HepG2 (cell line): ENCODE results near the gene PHAX. TPM values are rescaled to one million over a fixed set of nuclear protein-coding genes. Genes with fewer than 3 reads are reported as not detected.
A peak's percentile ranks its signal among the peaks of the same experiment; 100 is the strongest.

Source experiments
- DDIT3 ChIP-seq: sonication (generic); formaldehyde crosslinking; IDR thresholded peaks from 2 replicates; pipeline ENCODE4 v1.4.0; 2020; ENCODE audit warnings: mild to moderate bottlenecking, missing genetic modification reagents
- IKZF4 ChIP-seq: sonication (generic); formaldehyde crosslinking; IDR thresholded peaks from 2 replicates; pipeline ENCODE4 v1.5.1; 2020; ENCODE audit warnings: borderline replicate concordance, mild to moderate bottlenecking, low read depth, missing genetic modification reagents; ENCODE audit errors: not compliant biosample characterization
- MAFK ChIP-seq, 2 experiments: IDR thresholded peaks in 1 of 2; conservative IDR thresholded peaks in 1 of 2; 2 replicates each; pipeline ENCODE4 v1.6.1; 2011; ENCODE audit warnings: improper control_type of control experiment in 2 of 2, low read length in 2 of 2
- MLXIP ChIP-seq: sonication (generic); formaldehyde crosslinking; IDR thresholded peaks from 2 replicates; pipeline ENCODE4 v1.9.0; 2021; ENCODE audit warnings: missing genetic modification reagents, borderline replicate concordance
- NR0B2 ChIP-seq: sonication (generic); formaldehyde crosslinking; IDR thresholded peaks from 2 replicates; pipeline ENCODE4 v1.4.0; 2020; ENCODE audit warnings: mild to moderate bottlenecking, missing genetic modification reagents
- PHF8 ChIP-seq: sonication (generic); formaldehyde crosslinking; IDR thresholded peaks from 2 replicates; pipeline ENCODE4 v1.5.0; 2020; ENCODE audit warnings: missing genetic modification reagents
- SRY ChIP-seq: sonication (generic); formaldehyde crosslinking; IDR thresholded peaks from 2 replicates; pipeline ENCODE4 v1.8.0; 2022; ENCODE audit warnings: mild to moderate bottlenecking, missing genetic modification reagents
- TBX2 ChIP-seq: sonication (generic); formaldehyde crosslinking; IDR thresholded peaks from 2 replicates; pipeline ENCODE4 v1.5.0; 2020; ENCODE audit warnings: missing genetic modification reagents, mild to moderate bottlenecking, borderline replicate concordance
- ZBTB20 ChIP-seq: sonication (generic); formaldehyde crosslinking; IDR thresholded peaks from 2 replicates; pipeline ENCODE4 v1.8.1; 2023; ENCODE audit warnings: missing genetic modification reagents, low read depth, mild to moderate bottlenecking, borderline replicate concordance
- ZBTB7A ChIP-seq: sonication (generic); formaldehyde crosslinking; IDR thresholded peaks from 2 replicates; pipeline ENCODE4 v1.8.0; 2022; ENCODE audit warnings: mild to moderate bottlenecking, missing genetic modification reagents
- ZMYM3 ChIP-seq: sonication (generic); formaldehyde crosslinking; IDR thresholded peaks from 2 replicates; pipeline ENCODE4 v1.5.1; 2020; ENCODE audit warnings: mild to moderate bottlenecking, missing genetic modification reagents
- ZNF101 ChIP-seq: sonication (generic); formaldehyde crosslinking; IDR thresholded peaks from 2 replicates; pipeline ENCODE4 v1.4.0; 2020; ENCODE audit warnings: mild to moderate bottlenecking, low read depth, missing genetic modification reagents, borderline replicate concordance
- ZNF121 ChIP-seq: sonication (generic); formaldehyde crosslinking; IDR thresholded peaks from 2 replicates; pipeline ENCODE4 v1.5.0; 2020; ENCODE audit warnings: mild to moderate bottlenecking, missing genetic modification reagents
- ZNF138 ChIP-seq: sonication (generic); formaldehyde crosslinking; IDR thresholded peaks from 2 replicates; pipeline ENCODE4 v1.5.0; 2020; ENCODE audit warnings: mild to moderate bottlenecking, low read depth, missing genetic modification reagents
- ZNF580 ChIP-seq: IDR thresholded peaks from 2 replicates; pipeline ENCODE4 v1.6.1; 2016; ENCODE audit warnings: low read depth, borderline replicate concordance
- ZNF768 ChIP-seq: sonication (generic); formaldehyde crosslinking; IDR thresholded peaks from 2 replicates; pipeline ENCODE4 v1.4.0; 2020; ENCODE audit warnings: missing genetic modification reagents
- polyA plus RNA-seq, 8 experiments: library from polyadenylated mRNA; depleted of rRNA in 3 of 8; stranded (reverse) in 7 of 8; unstranded in 1 of 8; fragments of >200 nt; fragmentation: Illumina TruSeq in 4 of 8; extraction: Trizol in 4 of 8; gene quantifications; 2 replicates each; pipeline versions ENCODE4 v1.2.1 to v1.2.3, GENCODE V29; 2011 to 2016; ENCODE audit warnings: low read depth in 4 of 8, missing spikeins in 1 of 8, mixed read lengths in 1 of 8; ENCODE audit not compliant: insufficient read depth in 1 of 8
- total RNA-seq, 5 experiments: library from RNA; depleted of rRNA; stranded (reverse); fragments of >200 nt; fragmentation: Illumina TruSeq; extraction: Trizol; gene quantifications; 2 replicates each; pipeline ENCODE4 v1.2.3, GENCODE V29; 2016; ENCODE audit warnings: low read depth in 1 of 5
- TF ChIP-seq, protein P1 (sequence below): sonication (generic); formaldehyde crosslinking; IDR thresholded peaks from 2 replicates; pipeline ENCODE4 v1.8.1; 2023; ENCODE audit warnings: mild to moderate bottlenecking, missing genetic modification reagents
- TF ChIP-seq, protein P2 (sequence below): sonication (generic); formaldehyde crosslinking; IDR thresholded peaks from 2 replicates; pipeline ENCODE4 v1.4.0; 2020; ENCODE audit warnings: missing genetic modification reagents

The PHAX gene
- total and polyA plus RNA-seq, 2 of the 13 experiments (the other 11 are each of a cell fraction or from before 2014, with no cell fraction given): 20.0 to 59.7 TPM

DNA sequence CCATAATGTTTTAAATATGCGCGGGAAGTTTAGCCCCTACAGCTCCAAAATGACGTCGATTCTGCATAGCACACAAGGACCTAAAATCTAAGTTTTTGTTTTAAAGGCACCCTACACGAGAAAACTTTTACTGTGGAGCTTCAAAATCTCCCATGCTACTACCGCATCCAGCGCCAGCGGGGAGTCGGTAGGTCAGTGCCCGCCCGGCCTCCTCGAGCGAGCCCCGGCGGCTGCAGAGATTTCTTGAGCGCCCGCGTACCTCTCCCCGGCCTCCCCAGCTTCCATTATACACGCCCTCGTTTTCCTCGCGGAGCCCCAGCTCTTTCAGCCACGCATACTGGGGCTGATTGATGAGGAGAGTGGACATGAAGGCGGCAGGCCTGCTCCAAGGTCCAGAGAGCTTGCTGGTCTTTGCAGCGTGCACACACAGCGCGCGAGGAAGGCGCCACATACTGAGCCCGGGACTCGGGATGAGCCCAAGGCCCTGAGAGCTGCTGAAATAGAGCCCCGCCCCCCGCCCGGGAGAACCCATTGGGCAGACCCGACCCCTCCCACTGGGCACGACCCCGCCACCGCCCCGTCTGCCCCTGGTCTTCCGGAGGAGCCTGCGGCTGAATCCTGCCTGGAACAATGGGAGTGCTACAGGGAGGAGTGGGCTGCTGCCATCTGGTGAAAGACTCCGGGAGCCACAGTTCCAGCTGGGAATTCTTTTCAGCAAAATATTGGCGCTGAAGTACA is 5.8 kb upstream of the PHAX start, which contains the start of gene ALDH7A1 (continued):
- peak; percentile 59; the same call in 1 of the 2 replicates for TF ChIP-seq ZNF138 (CRISPR knock-in tag)
- 0 out of 2 replicates have a peak, but pooled peaks have one; percentile 49 for TF ChIP-seq SRY (CRISPR knock-in tag)
- TF ChIP-seq MAFK (conservative IDR thresholded peaks at IDR 0.05 in 1 of 2, IDR thresholded peaks at IDR 0.05 in 1 of 2; ENCODE audit: low read length in 2 of 2): no peak
- TF ChIP-seq TBX2 (CRISPR knock-in tag): peak; percentile 83
- peak; percentile 87; the same call in 1 of the 2 replicates for TF ChIP-seq ZNF580 (CRISPR knock-in tag)
- peak; percentile 61 for TF ChIP-seq IKZF4 (CRISPR knock-in tag)
- no peak for TF ChIP-seq ZNF101 (CRISPR knock-in tag)
- TF ChIP-seq ZNF121 (CRISPR knock-in tag): no peak
- TF ChIP-seq ZMYM3 (CRISPR knock-in tag): peak; percentile 81
- peak; percentile 63; the same call in 1 of the 2 replicates for TF ChIP-seq ZBTB7A (CRISPR knock-in tag)
- TF ChIP-seq, protein P1, sequence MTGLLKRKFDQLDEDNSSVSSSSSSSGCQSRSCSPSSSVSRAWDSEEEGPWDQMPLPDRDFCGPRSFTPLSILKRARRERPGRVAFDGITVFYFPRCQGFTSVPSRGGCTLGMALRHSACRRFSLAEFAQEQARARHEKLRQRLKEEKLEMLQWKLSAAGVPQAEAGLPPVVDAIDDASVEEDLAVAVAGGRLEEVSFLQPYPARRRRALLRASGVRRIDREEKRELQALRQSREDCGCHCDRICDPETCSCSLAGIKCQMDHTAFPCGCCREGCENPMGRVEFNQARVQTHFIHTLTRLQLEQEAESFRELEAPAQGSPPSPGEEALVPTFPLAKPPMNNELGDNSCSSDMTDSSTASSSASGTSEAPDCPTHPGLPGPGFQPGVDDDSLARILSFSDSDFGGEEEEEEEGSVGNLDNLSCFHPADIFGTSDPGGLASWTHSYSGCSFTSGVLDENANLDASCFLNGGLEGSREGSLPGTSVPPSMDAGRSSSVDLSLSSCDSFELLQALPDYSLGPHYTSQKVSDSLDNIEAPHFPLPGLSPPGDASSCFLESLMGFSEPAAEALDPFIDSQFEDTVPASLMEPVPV (CRISPR knock-in tag): peak; percentile 78
- TF ChIP-seq MLXIP (CRISPR knock-in tag): 0 out of 2 replicates have a peak, but pooled peaks have one; percentile 11
- TF ChIP-seq, protein P2, sequence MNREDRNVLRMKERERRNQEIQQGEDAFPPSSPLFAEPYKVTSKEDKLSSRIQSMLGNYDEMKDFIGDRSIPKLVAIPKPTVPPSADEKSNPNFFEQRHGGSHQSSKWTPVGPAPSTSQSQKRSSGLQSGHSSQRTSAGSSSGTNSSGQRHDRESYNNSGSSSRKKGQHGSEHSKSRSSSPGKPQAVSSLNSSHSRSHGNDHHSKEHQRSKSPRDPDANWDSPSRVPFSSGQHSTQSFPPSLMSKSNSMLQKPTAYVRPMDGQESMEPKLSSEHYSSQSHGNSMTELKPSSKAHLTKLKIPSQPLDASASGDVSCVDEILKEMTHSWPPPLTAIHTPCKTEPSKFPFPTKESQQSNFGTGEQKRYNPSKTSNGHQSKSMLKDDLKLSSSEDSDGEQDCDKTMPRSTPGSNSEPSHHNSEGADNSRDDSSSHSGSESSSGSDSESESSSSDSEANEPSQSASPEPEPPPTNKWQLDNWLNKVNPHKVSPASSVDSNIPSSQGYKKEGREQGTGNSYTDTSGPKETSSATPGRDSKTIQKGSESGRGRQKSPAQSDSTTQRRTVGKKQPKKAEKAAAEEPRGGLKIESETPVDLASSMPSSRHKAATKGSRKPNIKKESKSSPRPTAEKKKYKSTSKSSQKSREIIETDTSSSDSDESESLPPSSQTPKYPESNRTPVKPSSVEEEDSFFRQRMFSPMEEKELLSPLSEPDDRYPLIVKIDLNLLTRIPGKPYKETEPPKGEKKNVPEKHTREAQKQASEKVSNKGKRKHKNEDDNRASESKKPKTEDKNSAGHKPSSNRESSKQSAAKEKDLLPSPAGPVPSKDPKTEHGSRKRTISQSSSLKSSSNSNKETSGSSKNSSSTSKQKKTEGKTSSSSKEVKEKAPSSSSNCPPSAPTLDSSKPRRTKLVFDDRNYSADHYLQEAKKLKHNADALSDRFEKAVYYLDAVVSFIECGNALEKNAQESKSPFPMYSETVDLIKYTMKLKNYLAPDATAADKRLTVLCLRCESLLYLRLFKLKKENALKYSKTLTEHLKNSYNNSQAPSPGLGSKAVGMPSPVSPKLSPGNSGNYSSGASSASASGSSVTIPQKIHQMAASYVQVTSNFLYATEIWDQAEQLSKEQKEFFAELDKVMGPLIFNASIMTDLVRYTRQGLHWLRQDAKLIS (CRISPR knock-in tag): 0 out of 2 replicates have a peak, but pooled peaks have one; percentile 79
- TF ChIP-seq DDIT3 (CRISPR knock-in tag): no peak
- TF ChIP-seq NR0B2 (CRISPR knock-in tag): 0 out of 2 replicates have a peak, but pooled peaks have one; percentile 51
- TF ChIP-seq ZNF768: peak; percentile 98
- TF ChIP-seq ZBTB20: no peak
- TF ChIP-seq PHF8: peak; percentile 91
